ENCODE measurements around the gene TOR2A. TPM values are rescaled to one million over a fixed set of nuclear protein-coding genes. Genes with fewer than 3 reads are reported as not detected.

The TOR2A gene
- total RNA-seq, 1 donor from 2014 or later = 20.4 TPM

DNA sequence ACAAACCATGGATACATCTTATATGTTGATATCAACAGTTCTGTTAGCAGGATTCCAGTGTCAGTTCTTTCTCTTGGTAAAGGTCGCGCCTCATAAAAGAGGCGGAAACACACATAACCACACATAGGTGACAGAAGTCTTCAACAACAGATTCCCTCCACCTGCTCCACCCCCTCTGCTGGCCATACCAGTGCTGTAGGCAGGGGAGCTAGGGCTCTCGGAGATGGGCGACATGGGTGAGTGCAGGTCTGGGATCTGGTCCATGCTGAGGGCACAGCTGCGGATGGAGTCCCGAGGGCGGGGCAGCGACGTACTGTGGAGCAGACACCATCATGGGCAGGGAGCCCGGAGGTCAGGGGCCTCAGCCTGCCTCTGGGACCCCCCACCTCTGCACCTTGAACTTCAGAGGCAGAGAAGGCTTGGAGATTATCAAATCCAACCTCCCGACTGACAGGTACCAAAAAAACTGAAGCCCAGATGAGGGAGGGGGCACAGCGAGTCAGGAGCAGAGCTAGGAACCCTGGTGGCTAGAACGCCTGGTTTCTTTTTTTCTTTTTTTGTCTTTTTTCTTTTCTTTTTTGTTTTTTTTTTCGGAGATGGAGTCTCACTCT is 12.0 kb upstream of the TOR2A start:
- Mint-ChIP-seq H3K36me3 (ENCODE audit: low read depth) (peaks cover 50% of the 10 kb centered on the region), H3K9me3 (no peaks in the 10 kb centered on the region), H3K27me3 (no peaks in the 10 kb centered on the region), H3K4me1 (peaks cover 4% of the 10 kb centered on the region), H3K4me3 (no peak overlapping the region), H3K27ac (peak overlapping the region; percentile 5)
- intact Hi-C loops (cut with micrococcal nuclease) = no loop called here
- DNase-seq = peak; percentile 68

- H3K9me3 Mint-ChIP-seq = no peaks in the 10 kb centered on the region
- no peak for DNase-seq
- peaks cover 4% of the 10 kb centered on the region for H3K4me1 Mint-ChIP-seq
- intact Hi-C loops (cut with micrococcal nuclease) = no loop called here
- no peak overlapping the region for H3K4me3 Mint-ChIP-seq
- peaks cover 42% of the 10 kb centered on the region for H3K36me3 Mint-ChIP-seq (ENCODE audit: low read depth)
- no peak overlapping the region for H3K27ac Mint-ChIP-seq
- no peaks in the 10 kb centered on the region for H3K27me3 Mint-ChIP-seq
These were observed 9.5 kb upstream of the TOR2A start for GRCh38 chr9:127744398-127745110.

DNA sequence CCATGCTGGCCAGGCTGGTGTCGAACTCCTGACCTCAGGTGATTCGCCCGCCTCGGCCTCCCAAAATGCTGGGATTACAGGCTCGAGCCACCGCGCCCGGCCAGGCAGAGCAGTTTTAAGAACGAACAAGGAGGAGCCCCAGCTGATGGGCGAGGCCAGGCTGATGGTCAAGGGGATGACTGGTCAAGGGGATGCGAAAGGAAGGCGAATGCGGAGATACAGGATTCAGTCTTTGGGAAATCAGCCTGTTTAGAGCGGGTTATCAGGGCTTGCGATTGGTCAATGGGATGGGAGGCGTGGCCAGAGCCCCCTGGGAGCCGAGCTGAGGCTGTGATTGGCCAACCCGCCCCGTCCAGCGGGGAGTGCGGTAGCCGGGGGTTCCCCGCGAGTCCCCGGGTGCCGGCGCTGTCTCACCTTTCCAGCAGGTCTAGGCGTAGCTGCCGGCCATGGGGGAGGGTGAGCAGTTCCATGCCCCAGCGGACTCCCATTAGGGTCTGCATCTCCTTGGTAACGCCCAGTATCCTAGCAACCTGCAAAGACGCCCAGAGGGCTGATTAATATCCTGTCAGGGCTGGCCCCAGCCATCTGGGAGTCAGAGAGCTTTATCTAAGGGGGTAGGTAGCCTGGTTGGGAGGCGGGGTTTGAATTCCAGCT is 7.5 kb upstream of the TOR2A start:
- intact Hi-C loops (cut with micrococcal nuclease) = no loop called here
- peaks cover 40% of the 10 kb centered on the region for H3K36me3 Mint-ChIP-seq (ENCODE audit: low read depth)
- H3K4me3 Mint-ChIP-seq = no peak overlapping the region
- H3K4me1 Mint-ChIP-seq = peaks cover 4% of the 10 kb centered on the region
- H3K27ac Mint-ChIP-seq = no peak overlapping the region
- H3K9me3 Mint-ChIP-seq = no peaks in the 10 kb centered on the region
- no peaks in the 10 kb centered on the region for H3K27me3 Mint-ChIP-seq
- no peak for DNase-seq

DNA sequence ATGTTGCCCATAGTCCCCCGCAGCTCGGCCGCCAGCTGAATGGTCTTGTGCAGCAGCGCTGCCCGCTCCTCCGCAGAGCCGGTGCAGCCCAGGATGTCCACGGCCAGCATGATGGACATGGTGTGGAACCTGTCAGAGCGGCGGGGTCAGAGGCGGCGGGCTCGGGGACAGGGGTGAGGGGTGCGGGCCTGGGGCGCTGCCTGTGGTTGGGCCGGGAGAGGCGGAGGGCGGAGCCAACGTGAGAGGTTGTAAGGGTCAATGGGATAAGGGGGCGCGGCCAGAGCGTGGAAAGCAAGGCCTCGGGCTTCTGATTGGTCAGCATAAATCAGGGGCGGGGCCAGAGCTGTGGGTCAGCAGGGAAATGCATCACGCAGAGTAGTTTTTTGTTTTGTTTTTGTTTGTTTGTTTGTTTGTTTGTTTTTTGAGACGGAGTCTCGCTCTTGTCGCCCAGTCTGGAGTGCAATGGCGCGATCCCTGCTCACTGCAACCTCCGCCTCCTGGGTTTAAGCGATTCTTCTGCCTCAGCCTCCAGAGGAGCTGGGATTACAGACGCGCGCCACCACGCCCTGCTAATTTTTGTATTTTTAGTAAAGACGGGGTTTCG is 6.8 kb upstream of the TOR2A start:
- H3K36me3 Mint-ChIP-seq (ENCODE audit: low read depth) = peaks cover 34% of the 10 kb centered on the region
- peaks cover 1% of the 10 kb centered on the region for H3K4me1 Mint-ChIP-seq
- H3K4me3 Mint-ChIP-seq = no peak overlapping the region
- no peaks in the 10 kb centered on the region for H3K9me3 Mint-ChIP-seq
- H3K27me3 Mint-ChIP-seq = no peaks in the 10 kb centered on the region
- no peak overlapping the region for H3K27ac Mint-ChIP-seq
- intact Hi-C loops (cut with micrococcal nuclease) = no loop called here
- no peak for DNase-seq

DNA sequence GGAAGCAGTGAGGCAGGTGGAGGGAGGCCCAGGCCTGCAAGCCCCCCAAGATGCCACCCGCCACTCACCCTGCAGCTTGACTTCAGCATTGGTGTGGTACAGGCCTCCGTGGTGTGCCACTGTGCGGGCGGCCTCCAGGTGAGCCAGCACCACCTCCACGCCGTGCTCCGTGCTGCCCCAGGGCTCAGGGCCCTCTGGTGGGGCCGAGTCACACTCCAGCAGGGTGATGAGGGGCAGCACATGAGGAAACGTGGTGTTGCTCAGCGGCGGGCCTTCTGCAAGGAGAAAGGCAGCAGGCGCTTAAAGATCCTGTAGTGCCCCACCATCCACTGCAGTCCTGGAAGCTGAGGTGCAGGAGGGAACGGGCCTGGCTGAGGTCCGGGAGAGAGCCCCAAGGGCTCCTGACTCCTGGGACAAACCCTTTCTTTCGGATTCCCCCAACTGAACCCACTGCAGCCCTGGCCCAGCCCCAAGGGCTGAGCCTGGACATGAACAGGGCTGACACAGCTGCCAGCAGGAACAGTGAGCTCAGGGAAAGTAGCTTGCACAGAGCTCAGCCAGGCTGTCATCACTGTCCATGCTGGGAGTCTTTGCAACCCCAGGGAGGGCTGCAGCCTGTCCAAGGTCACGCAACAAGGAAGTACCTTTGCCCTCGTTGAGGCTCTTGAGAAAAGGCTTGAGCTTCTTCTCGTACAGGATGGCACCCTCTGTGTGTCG is 4.7 kb upstream of the TOR2A start:
- Mint-ChIP-seq H3K4me1 (peaks cover 4% of the 10 kb centered on the region), H3K36me3 (ENCODE audit: low read depth) (peaks cover 25% of the 10 kb centered on the region), H3K27ac (no peak overlapping the region), H3K4me3 (no peak overlapping the region), H3K9me3 (no peaks in the 10 kb centered on the region), H3K27me3 (no peaks in the 10 kb centered on the region)
- DNase-seq = no peak
- intact Hi-C loops (cut with micrococcal nuclease) = no loop called here

DNA sequence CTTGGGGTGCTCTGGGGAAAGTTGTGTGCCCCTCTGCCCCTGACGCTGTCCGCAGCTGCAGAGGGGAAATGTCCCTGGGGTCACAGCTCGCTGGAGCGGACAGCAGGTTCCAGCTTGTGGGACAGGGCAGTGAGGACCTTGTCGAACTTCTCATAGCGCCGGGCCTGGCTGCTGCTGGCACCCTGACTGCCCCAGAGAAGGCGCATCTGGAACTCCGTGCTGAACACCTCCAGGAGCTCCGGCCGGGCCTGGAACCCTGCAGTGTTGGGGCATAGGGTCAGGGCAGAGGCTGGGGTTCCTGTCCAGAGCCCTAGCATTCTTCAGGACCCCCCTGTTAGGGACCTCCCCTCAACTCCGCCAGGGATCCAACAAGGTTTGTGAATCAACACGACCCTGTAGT is 3.6 kb upstream of the TOR2A start:
- H3K27ac Mint-ChIP-seq = no peak overlapping the region
- no peak for DNase-seq
- no peaks in the 10 kb centered on the region for H3K9me3 Mint-ChIP-seq
- peaks cover 8% of the 10 kb centered on the region for H3K4me1 Mint-ChIP-seq
- intact Hi-C loops (cut with micrococcal nuclease) = no loop called here
- H3K4me3 Mint-ChIP-seq = no peak overlapping the region
- H3K27me3 Mint-ChIP-seq = no peaks in the 10 kb centered on the region
- H3K36me3 Mint-ChIP-seq (ENCODE audit: low read depth) = peaks cover 23% of the 10 kb centered on the region

- intact Hi-C loops (cut with micrococcal nuclease) = loop anchor here (1.0 kb wide), 7 partner anchors 20 to 332 kb away; partner anchors contain the start of genes FPGS, NAIF1 and PTRH1
- peak overlapping the region; percentile 89 for H3K4me3 Mint-ChIP-seq
- H3K27me3 Mint-ChIP-seq = no peaks in the 10 kb centered on the region
- H3K27ac Mint-ChIP-seq = peak overlapping the region; percentile 94
- peaks cover 10% of the 10 kb centered on the region for H3K4me1 Mint-ChIP-seq
- peak; percentile 69 for DNase-seq
- H3K9me3 Mint-ChIP-seq = no peaks in the 10 kb centered on the region
- peaks cover 14% of the 10 kb centered on the region for H3K36me3 Mint-ChIP-seq (ENCODE audit: low read depth)
These were observed 564 bp upstream of the TOR2A start for GRCh38 chr9:127735530-127736185.

DNA sequence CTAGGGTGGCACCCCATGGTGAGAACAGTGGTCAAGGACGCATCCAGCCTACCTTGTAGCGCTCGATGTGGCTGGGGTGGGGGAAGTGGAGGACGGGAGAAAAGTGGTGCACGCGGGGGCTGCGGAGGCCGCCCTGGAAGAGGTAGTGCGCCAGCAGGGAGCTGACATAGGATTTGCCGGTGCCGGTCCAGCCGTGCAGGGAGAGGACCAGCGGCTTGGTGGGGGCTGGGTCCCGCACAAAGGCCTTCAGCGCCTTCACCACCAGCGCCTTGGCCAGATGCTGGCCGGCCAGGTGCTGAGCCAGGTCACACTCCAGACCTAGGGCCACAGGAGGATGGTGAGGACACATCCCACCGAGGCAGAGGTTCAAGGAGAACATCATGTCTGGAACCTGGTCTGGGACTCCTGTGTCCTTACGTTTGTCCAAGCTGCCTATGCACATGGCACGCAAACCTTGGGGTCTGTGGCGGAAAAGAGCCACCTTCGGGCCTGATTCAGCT is 797 bp downstream of the TOR2A start:
- intact Hi-C loops (cut with micrococcal nuclease) = loop anchor here (1.0 kb wide), 2 partner anchors 144 to 230 kb away; no protein-coding TSS in a partner anchor
- DNase-seq = no peak
- Mint-ChIP-seq H3K4me1 (peaks cover 10% of the 10 kb centered on the region), H3K27ac (peak overlapping the region; percentile 94), H3K4me3 (peak overlapping the region; percentile 89), H3K27me3 (no peaks in the 10 kb centered on the region), H3K36me3 (ENCODE audit: low read depth) (peaks cover 12% of the 10 kb centered on the region), H3K9me3 (no peaks in the 10 kb centered on the region)

GRCh38 chr9:127733614-127734013 is 1.5 kb downstream of the TOR2A start:
- peaks cover 10% of the 10 kb centered on the region for H3K4me1 Mint-ChIP-seq
- DNase-seq = no peak
- H3K27me3 Mint-ChIP-seq = no peaks in the 10 kb centered on the region
- H3K4me3 Mint-ChIP-seq = peak overlapping the region; percentile 89
- H3K36me3 Mint-ChIP-seq (ENCODE audit: low read depth) = peaks cover 9% of the 10 kb centered on the region
- no peak overlapping the region for H3K27ac Mint-ChIP-seq
- H3K9me3 Mint-ChIP-seq = no peaks in the 10 kb centered on the region
- intact Hi-C loops (cut with micrococcal nuclease) = loop anchor here (1.0 kb wide), 2 partner anchors 143 to 229 kb away; no protein-coding TSS in a partner anchor

DNA sequence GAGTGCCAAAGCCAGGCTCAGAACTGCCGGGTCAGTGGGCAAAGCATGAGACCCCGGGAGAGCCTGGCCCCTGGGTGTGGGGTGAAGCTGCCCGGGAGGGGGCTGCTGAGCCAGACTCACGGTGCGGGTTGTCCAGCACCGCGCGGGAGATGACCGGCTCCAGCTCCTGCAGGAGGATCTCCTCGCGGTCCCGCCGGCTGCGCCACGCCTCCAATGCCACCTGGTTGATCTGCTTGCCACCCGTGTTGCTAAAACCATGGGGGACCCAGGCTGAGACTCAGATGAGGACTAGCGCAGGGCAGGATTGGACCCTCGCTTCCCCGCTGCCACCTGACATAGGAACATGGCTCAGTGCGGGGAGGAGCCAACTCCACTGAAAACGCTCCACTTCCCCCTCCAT is 2.6 kb downstream of the TOR2A start:
- Mint-ChIP-seq H3K4me3 (no peak overlapping the region), H3K9me3 (no peaks in the 10 kb centered on the region), H3K27me3 (no peaks in the 10 kb centered on the region), H3K27ac (no peak overlapping the region), H3K4me1 (peaks cover 10% of the 10 kb centered on the region), H3K36me3 (ENCODE audit: low read depth) (peaks cover 3% of the 10 kb centered on the region)
- no peak for DNase-seq
- intact Hi-C loops (cut with micrococcal nuclease) = no loop called here

GRCh38 chr9:127731938-127732337 is 3.2 kb downstream of the TOR2A start:
- H3K9me3 Mint-ChIP-seq = no peaks in the 10 kb centered on the region
- intact Hi-C loops (cut with micrococcal nuclease) = no loop called here
- H3K4me3 Mint-ChIP-seq = no peak overlapping the region
- H3K4me1 Mint-ChIP-seq = peaks cover 10% of the 10 kb centered on the region
- peaks cover 3% of the 10 kb centered on the region for H3K36me3 Mint-ChIP-seq (ENCODE audit: low read depth)
- H3K27ac Mint-ChIP-seq = no peak overlapping the region
- DNase-seq = no peak
- no peaks in the 10 kb centered on the region for H3K27me3 Mint-ChIP-seq

- Mint-ChIP-seq H3K36me3 (ENCODE audit: low read depth) (peaks cover 3% of the 10 kb centered on the region), H3K9me3 (no peaks in the 10 kb centered on the region), H3K4me3 (no peak overlapping the region), H3K4me1 (peaks cover 10% of the 10 kb centered on the region), H3K27me3 (no peaks in the 10 kb centered on the region), H3K27ac (no peak overlapping the region)
- intact Hi-C loops (cut with micrococcal nuclease) = no loop called here
- DNase-seq = no peak
These were observed 4.2 kb downstream of the TOR2A start for GRCh38 chr9:127730799-127731410.

GRCh38 chr9:127730262-127730661 is 4.8 kb downstream of the TOR2A start:
- Mint-ChIP-seq H3K9me3 (no peaks in the 10 kb centered on the region), H3K4me3 (no peak overlapping the region)
- intact Hi-C loops (cut with micrococcal nuclease) = no loop called here

More at GRCh38 chr9:127730262-127730661, 4.8 kb downstream of the TOR2A start:
- Mint-ChIP-seq H3K36me3 (ENCODE audit: low read depth) (peaks cover 3% of the 10 kb centered on the region), H3K27me3 (no peaks in the 10 kb centered on the region), H3K4me1 (peaks cover 7% of the 10 kb centered on the region), H3K27ac (no peak overlapping the region)
- no peak for DNase-seq

All from activated CD4-positive, alpha-beta T cell treated with anti-CD3 and anti-CD28 coated beads, Interleukin-2, amount 10 ng/mL, durations not matched to agents 24 days and 14 days (primary cell).